GM23338 (cell line): Measurements from ENCODE around the gene PLOD2.

ENCODE experiments used
- CREB1 ChIP-seq: fragments of 250-450 bp; sonication (Bioruptor Pico); IDR thresholded peaks from 2 replicates; pipeline ENCODE4 v1.5.0; 2020; ENCODE audit warnings: low read depth, mild to moderate bottlenecking, moderate library complexity
- CTCF ChIP-seq, 2 experiments: fragments of 200-600 bp in 1 of 2; sonication (generic) in 1 of 2; conservative IDR thresholded peaks; 2 replicates each; pipeline versions ENCODE4 v1.5.1 to v1.6.1; 2016 to 2017; ENCODE audit warnings: antibody characterized with exemption in 2 of 2, low read depth in 2 of 2, mild to moderate bottlenecking in 2 of 2, moderate library complexity in 1 of 2
- ETS1 ChIP-seq: IDR thresholded peaks from 2 replicates; pipeline ENCODE4 v1.6.1; 2016; ENCODE audit warnings: antibody characterized with exemption
- EZH2 ChIP-seq: fragments of 200-600 bp; sonication (generic); IDR thresholded peaks from one replicate; pipeline ENCODE4 v1.8.0; 2017; ENCODE audit warnings: antibody characterized with exemption, mild to moderate bottlenecking, low read depth; ENCODE audit not compliant: unreplicated experiment
- EZH2phosphoT487 ChIP-seq: fragments of 200-600 bp; sonication (generic); IDR thresholded peaks from one replicate; pipeline ENCODE4 v1.8.1; 2018; ENCODE audit warnings: antibody characterized with exemption; ENCODE audit not compliant: unreplicated experiment
- JUNB ChIP-seq: IDR thresholded peaks from one replicate; pipeline ENCODE4 v1.6.1; 2016; ENCODE audit warnings: antibody characterized with exemption; ENCODE audit not compliant: unreplicated experiment
- NANOG ChIP-seq: IDR thresholded peaks from 2 replicates; pipeline ENCODE4 v1.6.1; 2016; ENCODE audit warnings: antibody characterized with exemption, borderline replicate concordance
- POLR2AphosphoS5 ChIP-seq: IDR thresholded peaks from 2 replicates; pipeline ENCODE4 v1.6.1; 2016; ENCODE audit warnings: antibody characterized with exemption, low read depth
- REST ChIP-seq: IDR thresholded peaks from one replicate; pipeline ENCODE4 v1.6.1; 2018; ENCODE audit warnings: antibody characterized with exemption; ENCODE audit not compliant: unreplicated experiment
- STAT1 ChIP-seq: IDR thresholded peaks from one replicate; pipeline ENCODE4 v1.6.1; 2016; ENCODE audit warnings: antibody characterized with exemption; ENCODE audit not compliant: unreplicated experiment
- ZNF114 ChIP-seq: fragments of 250-450 bp; sonication (Bioruptor Pico); IDR thresholded peaks from 2 replicates; pipeline ENCODE4 v1.5.0; 2020; ENCODE audit warnings: mild to moderate bottlenecking, moderate library complexity
- ZNF331 ChIP-seq: fragments of 250-450 bp; sonication (Bioruptor Pico); IDR thresholded peaks from 2 replicates; pipeline ENCODE4 v1.5.0; 2020; ENCODE audit warnings: low read depth, mild to moderate bottlenecking, moderate library complexity
- ZNF462 ChIP-seq: fragments of 250-450 bp; sonication (Bioruptor Pico); IDR thresholded peaks from 2 replicates; pipeline ENCODE4 v1.5.0; 2020; ENCODE audit warnings: mild to moderate bottlenecking, moderate library complexity

- TF ChIP-seq CTCF (conservative IDR thresholded peaks at IDR 0.05; ENCODE audit: low read depth in 2 of 2) (no peak), EZH2phosphoT487 (no peak), POLR2AphosphoS5 (no peak), EZH2 (no peak), ZNF331 (CRISPR knock-in tag) (no peak), REST (no peak), CREB1 (CRISPR knock-in tag) (no peak), ETS1 (no peak), NANOG (no peak), JUNB (no peak), ZNF114 (CRISPR knock-in tag) (no peak), STAT1 (no peak), ZNF462 (CRISPR knock-in tag) (no peak)
Observed at GRCh38 chr3:146040630-146041029, 120.4 kb downstream of the PLOD2 start.
